NAMALWA (cell line): ENCODE results near the gene POGZ.

ENCODE experiments used
- DNase-seq: peaks from one replicate; pipeline ENCODE4 v3.0.0-alpha.2; 2015; ENCODE audit warnings: low spot score

POGZ gene

GRCh38 chr1:151371370-151372057 is 87.8 kb downstream of the POGZ start:
- DNase-seq: no peak

GRCh38 chr1:151370211-151370911 is 88.9 kb downstream of the POGZ start:
- no peak for DNase-seq

- DNase-seq: no peak
These were observed 89.7 kb downstream of the POGZ start for GRCh38 chr1:151369621-151370048.

DNA sequence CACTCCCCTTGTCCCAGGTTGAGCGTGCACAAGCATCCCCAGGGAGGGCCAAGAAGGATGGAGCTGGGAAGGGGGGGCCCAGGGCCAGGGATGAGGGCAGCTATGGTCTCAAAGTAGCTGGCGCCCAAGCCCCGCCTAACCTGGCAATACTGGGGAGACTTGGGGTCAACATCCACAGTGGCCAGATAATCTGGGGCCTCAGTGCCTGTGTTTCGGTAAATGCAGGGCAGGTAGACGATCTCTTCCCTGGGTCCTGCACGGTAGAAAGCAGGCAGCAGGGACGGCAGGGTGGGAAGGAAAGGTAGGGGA is 90.0 kb downstream of the POGZ start:
- no peak for DNase-seq

DNA sequence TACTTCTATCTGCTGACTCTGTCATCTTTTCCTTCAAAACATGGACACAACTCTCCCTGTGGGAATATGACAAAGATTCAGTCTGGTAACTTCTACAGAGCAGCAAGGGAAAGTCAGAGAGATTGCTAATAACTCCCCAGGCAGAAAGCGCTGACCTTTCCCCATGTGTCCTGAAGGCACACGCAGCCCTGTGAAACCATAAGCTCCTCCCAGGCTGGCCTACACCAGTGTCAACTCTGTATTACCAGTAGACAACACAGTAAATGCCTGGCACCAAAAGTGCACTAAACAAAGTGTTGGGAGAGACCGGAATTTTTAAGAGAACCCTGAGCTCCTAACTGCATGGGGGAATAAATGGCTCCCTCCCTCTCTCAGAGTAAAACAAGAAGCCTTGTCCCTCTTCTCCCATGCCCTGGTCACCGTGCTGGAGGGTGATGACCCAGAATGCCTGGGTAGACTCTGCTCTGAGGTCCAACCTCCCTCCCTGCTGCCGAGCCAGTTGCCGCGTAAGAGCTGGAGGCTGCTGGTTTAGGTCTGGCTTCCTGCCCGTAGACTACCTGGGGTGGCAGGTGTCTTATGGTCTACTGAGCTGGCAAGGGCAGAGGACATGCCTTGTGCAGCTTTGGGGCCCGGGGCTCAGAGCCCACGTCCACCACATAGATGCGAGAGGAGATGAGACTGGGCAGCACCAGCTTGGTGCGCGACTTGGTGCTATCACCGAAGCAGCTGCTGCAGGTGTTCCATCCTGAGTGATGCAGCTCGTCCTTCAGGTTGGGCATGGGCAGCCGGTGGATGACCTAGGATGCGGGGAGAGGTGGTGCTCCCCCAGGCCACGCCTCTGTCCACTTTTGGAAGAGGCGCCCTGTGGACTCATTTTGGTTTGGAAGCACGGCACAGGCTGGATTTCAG is 90.6 kb downstream of the POGZ start:
- no peak for DNase-seq

DNA sequence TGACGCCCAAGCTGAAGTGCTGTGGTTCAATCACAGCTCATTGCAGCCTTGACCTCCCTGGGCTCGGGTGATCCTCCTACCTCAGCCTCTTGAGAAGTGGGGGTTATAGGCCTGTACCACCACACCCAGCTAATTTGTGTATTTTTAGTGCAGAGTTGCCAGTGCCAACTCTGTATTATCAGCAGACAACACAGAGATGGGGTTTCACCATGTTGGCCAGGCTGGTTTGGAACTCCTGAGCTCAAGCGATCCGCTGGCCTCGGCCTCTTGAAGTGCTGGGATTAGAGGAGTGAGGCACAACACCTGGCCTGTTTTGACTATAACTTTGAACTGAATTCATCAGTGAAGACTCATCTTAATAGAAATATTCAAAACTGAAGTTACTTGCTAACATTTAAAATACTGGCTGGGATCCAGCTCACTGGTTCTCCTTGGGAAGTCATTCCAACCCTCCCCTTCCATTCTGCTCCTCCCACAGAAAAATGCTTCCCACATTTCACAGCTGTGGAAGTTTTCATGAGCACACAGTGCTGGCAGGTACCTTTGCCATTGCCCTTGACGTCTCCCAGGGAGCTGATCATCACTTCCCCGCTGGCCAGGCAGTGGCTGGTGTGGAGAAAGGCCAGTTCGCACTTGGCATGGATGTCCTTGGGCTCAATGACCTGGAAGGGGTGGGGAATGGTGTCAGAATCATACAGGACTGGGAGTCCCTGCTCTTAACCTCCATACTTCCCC is 91.5 kb downstream of the POGZ start:
- DNase-seq: no peak

GRCh38 chr1:151364996-151365395 is 94.3 kb downstream of the POGZ start:
- no peak for DNase-seq

DNA sequence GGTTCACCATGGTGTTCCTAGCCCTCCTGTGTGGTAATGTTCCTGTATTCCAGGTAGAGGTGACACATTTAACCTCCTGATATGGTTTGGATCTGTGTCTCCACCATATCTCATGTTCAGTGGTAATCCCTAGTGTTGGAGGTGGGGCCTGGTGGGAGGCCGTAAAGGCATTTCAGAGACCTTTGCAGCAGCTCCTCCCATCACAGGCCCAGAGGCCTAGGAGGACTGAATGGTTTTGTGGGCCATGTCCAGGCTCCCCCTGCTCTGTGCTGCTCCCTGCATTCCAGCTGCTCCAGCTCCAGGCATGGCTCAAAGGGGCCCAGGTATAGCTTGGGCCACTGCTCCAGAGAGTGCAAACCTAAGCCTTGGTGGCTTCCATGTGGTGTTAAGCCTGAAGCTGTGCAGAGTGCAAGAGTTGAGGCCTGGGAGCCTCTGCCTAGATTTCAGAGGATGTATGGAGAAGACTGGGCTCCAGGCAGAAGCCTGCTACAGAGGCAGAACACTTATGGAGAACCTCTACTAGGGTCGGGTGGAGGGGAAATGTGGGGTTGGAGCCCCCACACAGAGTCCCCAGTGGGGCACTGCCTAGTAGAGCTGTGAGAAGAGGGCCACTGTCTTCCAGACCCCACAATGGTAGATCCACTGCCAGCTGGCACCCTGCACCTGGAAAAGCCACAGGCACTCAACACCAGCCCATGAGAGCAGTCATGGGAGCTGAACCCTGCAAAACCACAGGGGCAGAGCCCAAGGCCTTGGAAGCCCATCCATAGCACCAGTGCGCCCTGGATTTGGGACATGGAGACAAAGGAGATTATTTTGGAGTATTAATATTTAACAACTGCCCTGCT is 96.8 kb downstream of the POGZ start:
- no peak for DNase-seq

DNA sequence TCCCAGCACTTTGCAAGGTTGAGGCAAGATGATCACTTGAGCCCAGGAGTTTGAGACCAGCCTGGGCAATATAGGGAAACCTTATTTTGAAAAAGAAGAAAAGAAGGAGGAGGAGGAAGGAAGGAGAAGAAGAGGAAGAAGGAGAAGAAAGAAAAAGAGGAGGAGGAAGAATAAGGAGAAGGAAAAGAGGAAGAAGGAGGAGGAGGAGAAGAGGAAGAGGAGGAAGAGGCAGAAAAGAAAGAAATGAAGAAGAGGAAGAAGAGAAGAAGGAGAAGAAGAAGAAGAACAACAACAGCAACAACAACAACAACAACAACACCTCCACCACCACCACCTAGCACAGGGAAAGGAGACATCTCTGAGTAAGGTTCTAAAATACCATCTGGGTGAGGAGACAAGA is 97.4 kb downstream of the POGZ start:
- DNase-seq: no peak

- no peak for DNase-seq
These were observed 102.6 kb downstream of the POGZ start for GRCh38 chr1:151356696-151357095.
